Activated CD4-positive, alpha-beta T cell treated with anti-CD3 and anti-CD28 coated beads for 36 hours (primary cell): Measurements from ENCODE around the gene ABHD8. TPM values are rescaled to one million over a fixed set of nuclear protein-coding genes. Genes with fewer than 3 reads are reported as not detected.
A peak's percentile ranks its signal among the peaks of the same experiment; 100 is the strongest.

Experiments
- ATAC-seq: fragments of 200-7000 bp; cut with Tn5 transposase; one replicate; pipeline ENCODE4 v1.10.0; 2021; ENCODE audit warnings: mild to moderate bottlenecking, moderate library complexity
- CTCF ChIA-PET: fragments of 350-600 bp; sonication (Branson Sonifier 250); formaldehyde crosslinking; loops from one replicate; lab custom pipeline; 2021; ENCODE audit warnings: antibody characterized with exemption; lab: Charles Lee
- POLR2A ChIA-PET: fragments of 350-600 bp; sonication (Branson Sonifier 250); formaldehyde crosslinking; loops from one replicate; lab custom pipeline; 2021; ENCODE audit warnings: antibody characterized with exemption, inconsistent platforms; lab: Charles Lee
- DNase-seq: peaks from one replicate; pipeline ENCODE4 v3.0.0-alpha.2; 2020
- H3K27ac Mint-ChIP-seq: one replicate; pipeline ENCODE4 v1.8.0; 2021; ENCODE audit warnings: mixed read lengths
- H3K27me3 Mint-ChIP-seq: one replicate; pipeline ENCODE4 v1.8.0; 2021; ENCODE audit warnings: mixed read lengths
- H3K36me3 Mint-ChIP-seq: one replicate; pipeline ENCODE4 v1.8.0; 2021; ENCODE audit warnings: low read depth, mixed read lengths
- H3K4me1 Mint-ChIP-seq: one replicate; pipeline ENCODE4 v1.8.0; 2021; ENCODE audit warnings: mixed read lengths
- H3K4me3 Mint-ChIP-seq: one replicate; pipeline ENCODE4 v1.8.0; 2021; ENCODE audit warnings: mild to moderate bottlenecking, moderate library complexity, mixed read lengths
- H3K9me3 Mint-ChIP-seq: one replicate; pipeline ENCODE4 v1.8.0; 2021; ENCODE audit warnings: low read depth, mixed read lengths
- intact Hi-C, 2 experiments: fragments of 100-400 bp; cut with DNase I in 1 of 2; cut with micrococcal nuclease in 1 of 2; formaldehyde crosslinking; loops; one replicate each; pipeline versions ENCODE4 v1.14.2 to v1.15.1; 2022 to 2024; cut with DNase I, micrococcal nuclease
- total RNA-seq, 2 experiments: library from RNA; stranded (reverse); gene quantifications; one replicate each; pipeline ENCODE4 v1.2.3, GENCODE V29; 2021

ABHD8 gene
- 1 to 10 TPM; 6.1 to 8.0 TPM for total RNA-seq

- POLR2A ChIA-PET = interaction anchor here (0.6 kb wide), 1 partner anchor 83 kb away, joined by 3 read pairs; no protein-coding TSS in a partner anchor
- intact Hi-C loops = loop anchor here (1.0 kb wide), 1 partner anchor 11 kb away; no protein-coding TSS in a partner anchor
- peak within 1 kb of the TSS; percentile 47 for H3K27ac Mint-ChIP-seq
- H3K36me3 Mint-ChIP-seq = peaks cover 3% of the 10 kb centered on the region
- DNase-seq = peak; percentile 97
- peak; percentile 79 for ATAC-seq
- no peaks in the 10 kb centered on the region for H3K9me3 Mint-ChIP-seq
- H3K4me3 Mint-ChIP-seq = peak within 1 kb of the TSS; percentile 63
- H3K4me1 Mint-ChIP-seq = peaks cover 35% of the 10 kb centered on the region
- CTCF ChIA-PET = interaction anchor here (0.6 to 5.1 kb wide), 8 partner anchors 10 to 1893 kb away, joined by 3 to 24 read pairs (median 4); no protein-coding TSS in a partner anchor
- H3K27me3 Mint-ChIP-seq = no peaks in the 10 kb centered on the region
These were observed at the start of gene ABHD8 for GRCh38 chr19:17303167-17303939. ABHD8 (minus strand) TSS chr19:17303425; CDS start chr19:17301616, 1,809 bp downstream.

- Mint-ChIP-seq H3K4me3 (no peak overlapping the region), H3K27me3 (peaks cover 18% of the 10 kb centered on the region), H3K9me3 (no peaks in the 10 kb centered on the region), H3K27ac (no peak overlapping the region), H3K4me1 (peaks cover 4% of the 10 kb centered on the region), H3K36me3 (no peaks in the 10 kb centered on the region)
- ATAC-seq (no peak), DNase-seq (no peak)
- intact Hi-C loops = no loop called here
- ChIA-PET CTCF (no interaction called here), POLR2A (no interaction called here)
These were observed 49.5 kb upstream of the ABHD8 start for GRCh38 chr19:17352608-17353280.

- H3K9me3 Mint-ChIP-seq = no peaks in the 10 kb centered on the region
- ChIA-PET CTCF (interaction anchor here (0.6 kb wide), 1 partner anchor 13 kb away, joined by 3 read pairs; no protein-coding TSS in a partner anchor), POLR2A (no interaction called here)
- peaks cover 21% of the 10 kb centered on the region for H3K27me3 Mint-ChIP-seq
- H3K36me3 Mint-ChIP-seq = no peaks in the 10 kb centered on the region
- no peak overlapping the region for H3K4me3 Mint-ChIP-seq
- ATAC-seq = no peak
- H3K27ac Mint-ChIP-seq = no peak overlapping the region
- peaks cover 4% of the 10 kb centered on the region for H3K4me1 Mint-ChIP-seq
- no peak for DNase-seq
- intact Hi-C loops = no loop called here
These were observed 48.7 kb upstream of the ABHD8 start for GRCh38 chr19:17351815-17352435.

GRCh38 chr19:17348700-17349099 is 45.5 kb upstream of the ABHD8 start:
- no peak for DNase-seq
- intact Hi-C loops = no loop called here
- peaks cover 8% of the 10 kb centered on the region for H3K4me1 Mint-ChIP-seq
- H3K4me3 Mint-ChIP-seq = no peak overlapping the region
- no peaks in the 10 kb centered on the region for H3K9me3 Mint-ChIP-seq
- POLR2A ChIA-PET = no interaction called here
- CTCF ChIA-PET = interaction anchor here (1.1 to 1.3 kb wide), 3 partner anchors 9 to 37 kb away, joined by 3 to 5 read pairs (median 5); no protein-coding TSS in a partner anchor
- peaks cover 21% of the 10 kb centered on the region for H3K27me3 Mint-ChIP-seq
- no peak overlapping the region for H3K27ac Mint-ChIP-seq
- peaks cover 4% of the 10 kb centered on the region for H3K36me3 Mint-ChIP-seq
- no peak for ATAC-seq

GRCh38 chr19:17347877-17348276 is 44.7 kb upstream of the ABHD8 start:
- peaks cover 19% of the 10 kb centered on the region for H3K27me3 Mint-ChIP-seq
- CTCF ChIA-PET = interaction anchor here (1.1 to 1.2 kb wide), 3 partner anchors 10 to 41 kb away, joined by 3 to 5 read pairs (median 3); no protein-coding TSS in a partner anchor

GRCh38 chr19:17347361-17347760 is 44.1 kb upstream of the ABHD8 start:
- Mint-ChIP-seq H3K27ac (no peak overlapping the region), H3K4me3 (no peak overlapping the region), H3K36me3 (peaks cover 4% of the 10 kb centered on the region), H3K4me1 (peaks cover 8% of the 10 kb centered on the region), H3K9me3 (no peaks in the 10 kb centered on the region), H3K27me3 (peaks cover 17% of the 10 kb centered on the region)
- intact Hi-C loops = no loop called here
- POLR2A ChIA-PET = no interaction called here
- no peak for ATAC-seq
- no peak for DNase-seq
- CTCF ChIA-PET = interaction anchor here (0.7 to 1.5 kb wide), 4 partner anchors 12 to 171 kb away, joined by 3 to 4 read pairs (median 3); no protein-coding TSS in a partner anchor

More at GRCh38 chr19:17347877-17348276, 44.7 kb upstream of the ABHD8 start:
- ATAC-seq (no peak), DNase-seq (no peak)
- Mint-ChIP-seq H3K4me1 (peaks cover 8% of the 10 kb centered on the region), H3K9me3 (no peaks in the 10 kb centered on the region), H3K27ac (no peak overlapping the region), H3K36me3 (peaks cover 4% of the 10 kb centered on the region), H3K4me3 (no peak overlapping the region)
- intact Hi-C loops = no loop called here
- POLR2A ChIA-PET = no interaction called here

- DNase-seq (peak; percentile 90), ATAC-seq (peak; percentile 99)
- Mint-ChIP-seq H3K4me3 (no peak overlapping the region), H3K27ac (no peak overlapping the region), H3K36me3 (peaks cover 7% of the 10 kb centered on the region), H3K4me1 (peaks cover 4% of the 10 kb centered on the region), H3K9me3 (no peaks in the 10 kb centered on the region), H3K27me3 (peaks cover 12% of the 10 kb centered on the region)
- ChIA-PET CTCF (interaction anchor here (0.7 to 1.8 kb wide), 7 partner anchors 10 to 1087 kb away, joined by 3 to 8 read pairs (median 3); no protein-coding TSS in a partner anchor), POLR2A (no interaction called here)
- intact Hi-C loops = loop anchor here (1.0 kb wide), 4 partner anchors 36 to 120 kb away; no protein-coding TSS in a partner anchor
These were observed 43.0 kb upstream of the ABHD8 start for GRCh38 chr19:17346109-17346671.

- CTCF ChIA-PET = interaction anchor here (1.5 kb wide), 1 partner anchor 49 kb away, joined by 5 read pairs; no protein-coding TSS in a partner anchor
- Mint-ChIP-seq H3K27ac (no peak overlapping the region), H3K36me3 (peaks cover 15% of the 10 kb centered on the region), H3K27me3 (no peaks in the 10 kb centered on the region), H3K4me1 (peaks cover 10% of the 10 kb centered on the region), H3K9me3 (no peaks in the 10 kb centered on the region), H3K4me3 (no peak overlapping the region)
- DNase-seq (no peak), ATAC-seq (no peak)
- POLR2A ChIA-PET = interaction anchor here (0.6 kb wide), 1 partner anchor 34 kb away, joined by 3 read pairs; no protein-coding TSS in a partner anchor
- intact Hi-C loops = no loop called here
These were observed 38.6 kb upstream of the ABHD8 start for GRCh38 chr19:17341845-17342244.

- intact Hi-C loops = no loop called here
- POLR2A ChIA-PET = interaction anchor here (0.6 kb wide), 1 partner anchor 33 kb away, joined by 3 read pairs; no protein-coding TSS in a partner anchor
- Mint-ChIP-seq H3K4me3 (no peak overlapping the region), H3K27me3 (no peaks in the 10 kb centered on the region), H3K27ac (no peak overlapping the region), H3K36me3 (peaks cover 15% of the 10 kb centered on the region), H3K9me3 (no peaks in the 10 kb centered on the region), H3K4me1 (peaks cover 11% of the 10 kb centered on the region)
- DNase-seq = no peak
- CTCF ChIA-PET = interaction anchor here (1.5 kb wide), 1 partner anchor 49 kb away, joined by 5 read pairs; no protein-coding TSS in a partner anchor
- no peak for ATAC-seq
These were observed 38.2 kb upstream of the ABHD8 start for GRCh38 chr19:17341386-17341785.

GRCh38 chr19:17340871-17341357 is 37.7 kb upstream of the ABHD8 start:
- POLR2A ChIA-PET = no interaction called here
- H3K9me3 Mint-ChIP-seq = no peaks in the 10 kb centered on the region
- peaks cover 15% of the 10 kb centered on the region for H3K36me3 Mint-ChIP-seq
- H3K4me1 Mint-ChIP-seq = peaks cover 10% of the 10 kb centered on the region
- no peak overlapping the region for H3K4me3 Mint-ChIP-seq
- intact Hi-C loops = no loop called here
- ATAC-seq = no peak
- CTCF ChIA-PET = interaction anchor here (1.5 kb wide), 1 partner anchor 48 kb away, joined by 5 read pairs; no protein-coding TSS in a partner anchor
- DNase-seq = no peak
- H3K27ac Mint-ChIP-seq = no peak overlapping the region
- no peaks in the 10 kb centered on the region for H3K27me3 Mint-ChIP-seq
